NCI-H2227 treated with DMSO at 0.1 percent for 48 hours (cell line): Measurements from ENCODE around the gene KMT5B.

Experiments
- DNase-seq: peaks from one replicate; lab custom pipeline; 2025; lab: John Stamatoyannopoulos, UW

Gene KMT5B

GRCh38 chr11:68215524-68216170 lies 2.6 kb upstream of the KMT5B start:
- DNase-seq, result no peak

- no peak for DNase-seq
Measured at GRCh38 chr11:68215087-68215445, 2.0 kb upstream of the KMT5B start.

GRCh38 chr11:68214173-68215086 lies 1.3 kb upstream of the KMT5B start:
- no peak for DNase-seq

GRCh38 chr11:68213555-68214172 lies 568 bp upstream of the KMT5B start:
- DNase-seq, result peak; percentile 90

GRCh38 chr11:68212421-68213134 lies 518 bp downstream of the KMT5B start:
- peak; percentile 63 for DNase-seq

GRCh38 chr11:68211546-68211945 lies 1.6 kb downstream of the KMT5B start:
- no peak for DNase-seq

- peak; percentile 43 for DNase-seq
Measured at GRCh38 chr11:68206211-68206610, 6.9 kb downstream of the KMT5B start.

- DNase-seq, result no peak
Measured at GRCh38 chr11:68204402-68204801, 8.7 kb downstream of the KMT5B start.

GRCh38 chr11:68202165-68202564 lies 10.9 kb downstream of the KMT5B start:
- DNase-seq, result no peak

- DNase-seq, result no peak
Measured at GRCh38 chr11:68201492-68201891, 11.6 kb downstream of the KMT5B start.

- DNase-seq, result no peak
Measured at GRCh38 chr11:68200639-68201038, 12.5 kb downstream of the KMT5B start.

- DNase-seq, result no peak
Measured at GRCh38 chr11:68199295-68199987, 13.7 kb downstream of the KMT5B start.

GRCh38 chr11:68196219-68196618 lies 16.9 kb downstream of the KMT5B start:
- no peak for DNase-seq

- no peak for DNase-seq
Measured at GRCh38 chr11:68194675-68195294, 18.3 kb downstream of the KMT5B start.

GRCh38 chr11:68193018-68193417 lies 20.1 kb downstream of the KMT5B start:
- no peak for DNase-seq

- DNase-seq, result no peak
Measured at GRCh38 chr11:68191661-68192579, 21.2 kb downstream of the KMT5B start.

GRCh38 chr11:68189888-68190287 lies 23.2 kb downstream of the KMT5B start:
- DNase-seq, result no peak

- DNase-seq, result no peak
Measured at GRCh38 chr11:68189082-68189481, 24.0 kb downstream of the KMT5B start.

- no peak for DNase-seq
Measured at GRCh38 chr11:68186061-68186460, 27.0 kb downstream of the KMT5B start.
